Esophagus muscularis mucosa (tissue), 4 donors: ENCODE measurements around the gene OR10J1. TPM values are rescaled to one million over a fixed set of nuclear protein-coding genes. Genes with fewer than 3 reads are reported as not detected.
"Not testable (repeated sequence)": the region's sequence is repeated elsewhere in the genome, so short reads cannot be mapped to it uniquely, and the experiment has no call there.

Source experiments
- DNase-seq: peaks from one replicate; pipeline ENCODE4 v3.0.0-alpha.2; 2017; ENCODE audit errors: extremely low spot score
- H3K27ac ChIP-seq, 4 donors: fragments of 200-600 bp; sonication (generic); replicated peaks in 1 of 4; 1 replicate in 3 of 4; 2 replicates in 1 of 4; pipeline ENCODE4 v1.5.1; 2016 to 2019; ENCODE audit warnings: mild to moderate bottlenecking in 1 of 4
- H3K27me3 ChIP-seq, 4 donors: fragments of 200-600 bp; sonication (generic); one replicate each; pipeline versions ENCODE4 v1.5.1 to v1.6.0; 2016 to 2019
- H3K36me3 ChIP-seq, 4 donors: fragments of 200-600 bp; sonication (generic); one replicate each; pipeline ENCODE4 v1.5.1; 2016 to 2019
- H3K4me1 ChIP-seq, 4 donors: fragments of 200-600 bp; sonication (generic); one replicate each; pipeline ENCODE4 v1.5.1; 2016 to 2019
- H3K4me3 ChIP-seq, 4 donors: fragments of 200-600 bp; sonication (generic); 1 replicate in 2 of 4; 2 replicates in 2 of 4; pipeline ENCODE4 v1.5.1; 2016 to 2019; ENCODE audit warnings: mild to moderate bottlenecking in 4 of 4, moderate library complexity in 1 of 4
- H3K9me3 ChIP-seq, 4 donors: fragments of 200-600 bp; sonication (generic); 1 replicate in 3 of 4; 2 replicates in 1 of 4; pipeline ENCODE4 v1.5.1; 2016 to 2019
- CTCF ChIP-seq, 3 experiments: fragments of 200-600 bp in 2 of 3; fragments of 450-650 bp in 1 of 3; sonication (generic) in 2 of 3; IDR thresholded peaks; one replicate each; pipeline ENCODE4 v1.5.1; 2017 to 2019; ENCODE audit warnings: antibody characterized with exemption in 3 of 3, mild to moderate bottlenecking in 2 of 3, moderate library complexity in 1 of 3
- EP300 ChIP-seq: sonication (generic); formaldehyde crosslinking; IDR thresholded peaks from one replicate; pipeline ENCODE4 v1.6.1; 2017; ENCODE audit warnings: antibody characterized with exemption
- POLR2A ChIP-seq: fragments of 450-650 bp; IDR thresholded peaks from one replicate; pipeline ENCODE4 v1.6.1; 2017; ENCODE audit warnings: antibody characterized with exemption, moderate library complexity, mild to moderate bottlenecking, low read depth
- POLR2AphosphoS5 ChIP-seq, 2 donors: sonication (generic); formaldehyde crosslinking; IDR thresholded peaks; one replicate each; pipeline ENCODE4 v1.6.1; 2017; ENCODE audit warnings: antibody characterized with exemption in 2 of 2
- WGBS: methylation state at CpG from one replicate; pipeline ENCODE4 v1.1.5; 2018; 5-methylcytosine and 5-hydroxymethylcytosine counted together
- intact Hi-C: fragments of 100-400 bp; cut with DNase I; formaldehyde crosslinking; loops from one replicate; pipeline ENCODE4 v1.15.1; 2023
- total RNA-seq, 4 donors: library from RNA; depleted of rRNA; stranded (reverse); fragments of >200 nt; gene quantifications; one replicate each; pipeline versions ENCODE4 v1.1.0 to v1.2.1, GENCODE V29; 2016

Gene OR10J1
- total RNA-seq, 4 donors from 2014 or later: not detected

- no peak overlapping the region for H3K4me3 ChIP-seq
- no peaks in the 10 kb centered on the region for H3K4me1 ChIP-seq
- no peaks in the 10 kb centered on the region for H3K36me3 ChIP-seq
- intact Hi-C loops: no loop called here
- H3K27ac ChIP-seq: no peak overlapping the region
- no peak for DNase-seq
- H3K27me3 ChIP-seq: no peaks in the 10 kb centered on the region
- H3K9me3 ChIP-seq: no peaks in the 10 kb centered on the region
- no peak for TF ChIP-seq EP300
- no peak for TF ChIP-seq CTCF (IDR thresholded peaks at IDR 0.05)
- no peak for TF ChIP-seq POLR2A
- TF ChIP-seq POLR2AphosphoS5 (IDR thresholded peaks at IDR 0.05): no peak
- WGBS: 19% methylated on average over 2 of the region's 2 CpGs
These were observed 2.9 kb downstream of the OR10J1 start for GRCh38 chr1:159442428-159442827.

GRCh38 chr1:159443066-159443750 is 3.7 kb downstream of the OR10J1 start:
- Histone ChIP-seq H3K27ac (no peak overlapping the region), H3K36me3 (no peaks in the 10 kb centered on the region), H3K4me3 (no peak overlapping the region), H3K9me3 (no peaks in the 10 kb centered on the region), H3K27me3 (no peaks in the 10 kb centered on the region), H3K4me1 (no peaks in the 10 kb centered on the region)
- intact Hi-C loops: no loop called here
- 64% methylated on average over 4 of the region's 4 CpGs for WGBS
- TF ChIP-seq POLR2A: no peak
- TF ChIP-seq EP300: no peak
- TF ChIP-seq POLR2AphosphoS5 (IDR thresholded peaks at IDR 0.05): no peak
- no peak for TF ChIP-seq CTCF (IDR thresholded peaks at IDR 0.05)
- DNase-seq: no peak

GRCh38 chr1:159444511-159444910 is 5.0 kb downstream of the OR10J1 start:
- intact Hi-C loops: no loop called here
- no peak for TF ChIP-seq EP300
- TF ChIP-seq CTCF (IDR thresholded peaks at IDR 0.05): no peak
- TF ChIP-seq POLR2A: no peak
- no peak for TF ChIP-seq POLR2AphosphoS5 (IDR thresholded peaks at IDR 0.05)
- no peak overlapping the region for H3K4me3 ChIP-seq
- no peaks in the 10 kb centered on the region for H3K4me1 ChIP-seq
- no peaks in the 10 kb centered on the region for H3K9me3 ChIP-seq
- H3K36me3 ChIP-seq: no peaks in the 10 kb centered on the region
- no peak overlapping the region for H3K27ac ChIP-seq
- DNase-seq: no peak
- H3K27me3 ChIP-seq: no peaks in the 10 kb centered on the region

- Histone ChIP-seq H3K27ac (no peak overlapping the region), H3K4me1 (no peaks in the 10 kb centered on the region), H3K36me3 (no peaks in the 10 kb centered on the region), H3K9me3 (peaks cover 0 to 9% (median 0%) of the 10 kb centered on the region in 4 donors), H3K27me3 (no peaks in the 10 kb centered on the region), H3K4me3 (no peak overlapping the region)
- intact Hi-C loops: no loop called here
- DNase-seq: no peak
- no peak for TF ChIP-seq POLR2AphosphoS5 (IDR thresholded peaks at IDR 0.05)
- no peak for TF ChIP-seq EP300
- 71% methylated on average over 1 of the region's 1 CpG for WGBS
These were observed 8.7 kb downstream of the OR10J1 start for GRCh38 chr1:159448181-159448580.

- H3K4me3 ChIP-seq, H3K27me3 ChIP-seq, intact Hi-C loops, H3K9me3 ChIP-seq, H3K27ac ChIP-seq, H3K4me1 ChIP-seq, DNase-seq, H3K36me3 ChIP-seq: not testable (repeated sequence)
- WGBS: no CpG with 5 or more reads among the region's 23 CpGs
These were observed 10.1 kb downstream of the OR10J1 start for GRCh38 chr1:159449605-159450004.

GRCh38 chr1:159459551-159459950 is 20.0 kb downstream of the OR10J1 start:
- intact Hi-C loops: no loop called here
- TF ChIP-seq CTCF (IDR thresholded peaks at IDR 0.05) (no peak), POLR2A (no peak), EP300 (no peak), POLR2AphosphoS5 (IDR thresholded peaks at IDR 0.05) (no peak)
- 59% methylated on average over 2 of the region's 2 CpGs for WGBS
- H3K27me3 ChIP-seq: no peaks in the 10 kb centered on the region
- no peak overlapping the region for H3K27ac ChIP-seq
- H3K9me3 ChIP-seq: peaks cover 0 to 18% (median 8%) of the 10 kb centered on the region in 4 donors
- H3K4me1 ChIP-seq: no peaks in the 10 kb centered on the region
- no peak overlapping the region for H3K4me3 ChIP-seq
- DNase-seq: no peak
- H3K36me3 ChIP-seq: no peaks in the 10 kb centered on the region
